SHP77 (cell line): Measurements from ENCODE around the gene CREB5.

Source experiments
- DNase-seq, 2 experiments: peaks; one replicate each; lab custom pipeline; 2025; lab: John Stamatoyannopoulos, UW

The CREB5 gene

GRCh38 chr7:28645866-28646265, 233.5 kb downstream of the CREB5 start:
- no peak for DNase-seq

GRCh38 chr7:28646376-28647075, 234.2 kb downstream of the CREB5 start:
- no peak for DNase-seq

- DNase-seq, result no peak
Observed at GRCh38 chr7:28647076-28647421, 234.7 kb downstream of the CREB5 start.

GRCh38 chr7:28649189-28649588, 236.9 kb downstream of the CREB5 start:
- DNase-seq, result no peak

GRCh38 chr7:28649811-28650210, 237.5 kb downstream of the CREB5 start:
- no peak for DNase-seq

GRCh38 chr7:28654110-28654509, 241.8 kb downstream of the CREB5 start:
- no peak for DNase-seq

- DNase-seq, result no peak
Observed at GRCh38 chr7:28656529-28656928, 244.2 kb downstream of the CREB5 start.

GRCh38 chr7:28658381-28658780, 246.1 kb downstream of the CREB5 start:
- no peak for DNase-seq

- no peak for DNase-seq
Observed at GRCh38 chr7:28660132-28660531, 247.8 kb downstream of the CREB5 start.

GRCh38 chr7:28661826-28662595, 249.7 kb downstream of the CREB5 start:
- no peak for DNase-seq

GRCh38 chr7:28666154-28666553, 253.8 kb downstream of the CREB5 start:
- DNase-seq, result no peak

GRCh38 chr7:28668085-28668484, 255.8 kb downstream of the CREB5 start:
- no peak for DNase-seq

GRCh38 chr7:28669330-28669729, 257.0 kb downstream of the CREB5 start:
- no peak for DNase-seq

- no peak for DNase-seq
Observed at GRCh38 chr7:28671526-28671925, 259.2 kb downstream of the CREB5 start.

GRCh38 chr7:28672397-28672797, 260.1 kb downstream of the CREB5 start:
- no peak for DNase-seq

- peak in 1 of 2 experiments; percentile 21 for DNase-seq
Observed at GRCh38 chr7:28674359-28674782, 262.1 kb downstream of the CREB5 start.

GRCh38 chr7:28675429-28675828, 263.1 kb downstream of the CREB5 start:
- no peak for DNase-seq

GRCh38 chr7:28677668-28678067, 265.4 kb downstream of the CREB5 start:
- no peak for DNase-seq

- no peak for DNase-seq
Observed at GRCh38 chr7:28678431-28678965, 266.2 kb downstream of the CREB5 start.

- no peak for DNase-seq
Observed at GRCh38 chr7:28681693-28682310, 269.5 kb downstream of the CREB5 start.

- DNase-seq, result no peak
Observed at GRCh38 chr7:28682801-28683200, 270.5 kb downstream of the CREB5 start.

GRCh38 chr7:28684650-28685241, 272.4 kb downstream of the CREB5 start:
- no peak for DNase-seq
